HG03060 (cell line): ENCODE results near the gene IRF9.

Experiments
- ATAC-seq: cut with Tn5 transposase; IDR thresholded peaks from one replicate; pipeline ENCODE4 v1.9.1; 2021; ENCODE audit warnings: low read depth, moderate number of reproducible peaks; ENCODE audit not compliant: unreplicated experiment

Gene IRF9

GRCh38 chr14:24172871-24173281 is 11.8 kb downstream of the IRF9 start:
- no peak for ATAC-seq

- no peak for ATAC-seq
Measured at GRCh38 chr14:24176599-24176998, 15.5 kb downstream of the IRF9 start.

- ATAC-seq = no peak
Measured at GRCh38 chr14:24177041-24177825, 16.2 kb downstream of the IRF9 start.

- no peak for ATAC-seq
Measured at GRCh38 chr14:24177891-24178290, 16.8 kb downstream of the IRF9 start.

- no peak for ATAC-seq
Measured at GRCh38 chr14:24178399-24179178, 17.5 kb downstream of the IRF9 start.

GRCh38 chr14:24179294-24179960 is 18.4 kb downstream of the IRF9 start:
- ATAC-seq = no peak

DNA sequence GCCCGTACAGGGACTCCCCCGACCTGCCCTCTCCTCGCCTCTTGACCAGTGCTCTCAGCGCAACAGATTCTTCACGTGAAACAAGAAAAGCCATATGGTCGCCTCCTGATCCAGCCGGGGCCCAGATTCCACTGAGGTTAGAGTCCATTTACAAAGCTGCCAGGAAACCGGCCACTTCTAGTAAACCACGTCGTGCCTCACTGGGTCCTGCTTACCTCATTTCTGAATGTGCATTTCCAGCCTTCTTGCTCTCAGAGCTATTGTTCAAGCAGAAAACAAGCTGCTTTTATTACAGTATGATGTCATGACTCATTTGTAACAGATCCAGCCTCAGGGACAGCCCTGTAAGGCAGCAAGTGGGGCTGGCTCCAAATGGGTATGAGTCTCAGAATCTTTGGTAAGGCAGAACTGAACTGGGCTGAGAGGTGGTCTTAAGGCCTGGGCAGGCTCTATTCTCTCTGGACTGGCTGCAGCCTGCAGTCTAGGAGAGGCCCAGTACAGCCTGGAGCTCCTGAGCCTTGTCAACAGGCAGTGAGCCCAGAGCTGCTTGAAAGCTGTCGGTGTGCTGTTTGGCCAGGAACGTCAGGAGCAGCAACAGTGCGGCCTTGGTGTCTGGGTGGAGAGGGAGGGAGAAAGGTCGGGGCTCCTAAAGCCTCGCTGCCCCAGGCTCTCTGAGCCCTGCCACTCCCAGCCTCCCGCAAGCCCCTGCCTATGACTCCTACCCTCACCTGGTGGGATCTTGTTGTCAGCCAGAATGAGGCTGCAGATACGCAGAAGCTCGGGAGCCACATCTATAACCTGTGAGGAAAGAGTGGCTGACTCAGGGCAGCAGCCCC is 19.1 kb downstream of the IRF9 start:
- no peak for ATAC-seq

DNA sequence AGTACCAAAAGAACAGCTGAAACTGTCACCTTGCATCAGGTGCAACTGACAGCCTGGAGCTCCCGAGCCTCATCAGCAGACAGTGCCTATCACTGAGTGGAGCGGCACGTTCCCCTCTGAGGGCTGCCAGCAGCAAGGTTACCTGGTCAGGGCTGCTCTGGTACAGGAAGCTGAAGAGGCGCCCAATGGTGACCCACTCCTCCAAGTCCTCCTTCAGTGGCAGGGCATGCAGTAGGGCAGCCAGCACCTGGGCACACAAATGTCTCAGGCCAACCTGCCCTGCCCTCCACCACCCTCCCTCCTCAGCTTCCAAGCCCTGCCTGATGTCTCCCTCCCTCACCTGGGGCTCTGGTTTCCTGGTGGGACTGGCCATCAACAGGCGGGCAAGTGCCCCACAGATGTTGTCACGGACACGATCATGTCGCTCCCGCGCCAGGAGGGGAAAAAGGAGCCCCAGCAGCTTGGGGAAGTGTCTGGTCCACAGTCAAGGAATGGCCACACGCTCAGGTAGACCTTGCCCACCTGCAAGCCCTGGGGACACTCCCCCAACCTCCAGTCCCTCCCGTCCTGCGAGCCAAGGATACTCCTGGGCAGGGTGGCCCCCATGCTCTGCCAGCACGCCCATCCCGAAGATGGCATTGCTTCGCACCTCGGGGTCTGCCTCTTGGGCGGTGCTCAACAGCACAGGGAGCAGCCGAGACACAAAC is 20.5 kb downstream of the IRF9 start:
- ATAC-seq = no peak

DNA sequence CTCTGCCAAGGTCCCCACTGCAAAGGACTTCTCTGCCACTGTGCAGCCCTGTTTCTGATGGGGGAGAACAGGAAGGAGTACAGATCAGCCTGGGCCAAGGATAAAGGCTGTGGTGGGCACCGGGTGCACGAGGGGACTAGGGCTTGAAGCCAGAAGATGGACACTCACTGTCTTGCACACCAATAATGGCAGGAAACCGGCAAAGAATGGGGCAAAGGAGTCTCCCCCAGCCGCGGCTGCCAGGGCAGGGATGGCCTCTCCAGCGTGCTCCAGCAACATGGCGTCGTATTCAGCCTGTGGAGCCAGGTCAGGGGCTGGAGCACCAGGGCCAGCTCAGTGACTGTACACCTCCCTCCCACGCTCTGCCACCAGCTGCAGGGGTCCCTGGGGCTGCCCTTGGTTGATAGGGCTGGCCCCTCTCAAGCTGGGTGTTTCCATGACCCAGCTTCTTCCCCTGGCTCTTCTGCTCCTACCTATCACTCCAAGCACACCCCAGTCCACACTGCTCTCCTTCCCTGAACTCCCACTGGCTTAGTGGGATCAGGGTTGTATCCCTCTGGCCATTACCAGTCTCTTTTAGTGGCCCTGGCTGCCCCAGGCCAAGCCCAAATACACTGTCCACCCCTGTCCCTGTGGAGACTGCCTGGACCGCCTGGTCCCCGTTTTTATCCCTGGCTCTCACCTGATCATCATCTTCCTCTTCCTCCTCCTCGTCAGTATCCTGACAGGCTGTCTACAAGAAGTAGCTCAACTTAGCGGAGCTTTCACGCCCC is 21.2 kb downstream of the IRF9 start:
- ATAC-seq = no peak

DNA sequence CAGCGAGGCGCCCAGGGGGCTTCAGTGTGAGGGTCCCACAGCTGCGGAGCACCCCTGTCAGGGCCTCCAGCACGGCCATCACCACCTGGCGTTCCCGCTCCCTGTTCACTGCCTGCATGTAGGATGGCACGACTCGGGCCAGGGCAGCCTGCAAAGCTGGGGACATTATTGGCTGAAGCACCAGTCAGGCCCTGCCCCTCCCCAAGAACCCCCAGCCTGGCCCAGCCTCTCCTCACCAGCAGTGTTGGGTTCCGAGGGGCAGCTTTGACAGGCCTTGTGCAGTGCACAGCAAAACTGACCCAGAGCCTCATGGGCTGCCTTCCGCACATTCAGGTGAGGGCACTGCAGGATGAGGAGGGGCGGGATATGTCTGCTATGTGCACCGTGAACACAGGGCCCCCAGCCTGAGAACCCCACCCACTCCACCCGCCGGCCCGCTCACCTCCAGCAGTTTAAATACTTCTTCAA is 22.0 kb downstream of the IRF9 start:
- no peak for ATAC-seq

GRCh38 chr14:24184104-24184970 is 23.3 kb downstream of the IRF9 start:
- no peak for ATAC-seq

- no peak for ATAC-seq
Measured at GRCh38 chr14:24185026-24185425, 24.0 kb downstream of the IRF9 start.

DNA sequence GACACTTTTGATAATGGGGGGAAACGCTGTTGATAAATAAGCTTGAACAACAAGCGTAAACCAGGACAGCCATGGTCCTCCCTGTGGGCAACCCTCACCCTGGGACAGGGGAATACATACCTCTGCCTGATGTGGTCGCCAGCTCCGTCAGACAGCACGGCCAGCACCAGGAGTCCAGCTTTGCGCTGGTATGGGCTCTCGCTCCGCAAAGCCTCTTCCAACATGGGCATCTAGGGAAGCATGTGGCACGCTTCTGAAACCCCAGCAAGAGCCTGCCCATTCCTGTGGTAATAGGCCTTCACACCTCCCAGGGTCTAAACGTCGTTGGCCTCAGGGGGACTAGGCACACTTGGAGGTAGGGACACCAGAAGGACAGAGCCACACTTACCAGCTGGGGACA is 24.7 kb downstream of the IRF9 start:
- ATAC-seq = no peak

GRCh38 chr14:24186831-24187538 is 25.9 kb downstream of the IRF9 start:
- no peak for ATAC-seq

DNA sequence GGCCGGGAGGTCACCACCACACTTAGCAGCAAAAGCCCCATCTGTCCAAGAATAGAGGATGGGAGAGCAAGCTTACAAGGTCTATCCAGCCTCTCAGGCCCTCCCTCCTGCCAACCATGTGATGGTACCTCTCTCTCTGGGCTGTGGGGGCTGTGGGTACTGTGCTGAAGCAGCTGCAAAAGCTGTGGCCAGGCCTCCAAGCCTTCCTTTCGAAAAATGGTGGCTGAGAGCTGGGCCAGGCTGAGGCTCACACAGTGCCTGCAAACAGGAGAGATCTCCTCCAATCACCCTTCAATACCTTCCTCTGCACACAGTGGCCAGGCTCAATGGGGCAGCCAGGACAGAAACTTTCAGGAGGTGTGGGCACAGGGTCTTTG is 26.5 kb downstream of the IRF9 start:
- ATAC-seq = no peak

- peak; percentile 63 for ATAC-seq
Measured at GRCh38 chr14:24188251-24189058, 27.4 kb downstream of the IRF9 start, which contains the start of gene IPO4. IPO4 (minus strand) TSS chr14:24188816; CDS start chr14:24188787, 29 bp downstream.

- ATAC-seq = no peak
Measured at GRCh38 chr14:24189059-24189375, 28.0 kb downstream of the IRF9 start.
